Naive thymus-derived CD8-positive, alpha-beta T cell (primary cell): Measurements from ENCODE around the gene DDX55. TPM values are rescaled to one million over a fixed set of nuclear protein-coding genes. Genes with fewer than 3 reads are reported as not detected.
A peak's percentile ranks its signal among the peaks of the same experiment; 100 is the strongest.
"Not testable (repeated sequence)": the region's sequence is repeated elsewhere in the genome, so short reads cannot be mapped to it uniquely, and the experiment has no call there.

Experiments
- ATAC-seq, 2 donors: fragments of 150-1000 bp; cut with Tn5 transposase in 1 of 2; sonication (Bioruptor Pico), chemical (Tn5 transposase) in 1 of 2; 1 replicate in 1 of 2; 2 replicates in 1 of 2; pipeline ENCODE4 v1.10.0; 2021; ENCODE audit warnings: mild to moderate bottlenecking in 2 of 2, moderate library complexity in 2 of 2
- POLR2A ChIA-PET: fragments of 350-600 bp; sonication (Branson Sonifier 250); formaldehyde crosslinking; loops from one replicate; lab custom pipeline; 2021; ENCODE audit warnings: antibody characterized with exemption; lab: Charles Lee
- DNase-seq, 10 donors: peaks; one replicate each; pipeline versions ENCODE4 v3.0.0 to v3.0.0-alpha.2; 2020 to 2022
- H3K27ac Mint-ChIP-seq, 10 donors: one replicate each; pipeline ENCODE4 v1.8.0; 2020 to 2022; ENCODE audit warnings: mild to moderate bottlenecking in 10 of 10, mixed read lengths in 10 of 10, moderate library complexity in 4 of 10, inconsistent platforms in 1 of 10
- H3K27me3 Mint-ChIP-seq, 5 donors: one replicate each; pipeline ENCODE4 v1.8.0; 2021 to 2022; ENCODE audit warnings: mixed read lengths in 5 of 5
- H3K36me3 Mint-ChIP-seq, 3 donors: one replicate each; pipeline ENCODE4 v1.8.0; 2020 to 2022; ENCODE audit warnings: mixed read lengths in 3 of 3, mild to moderate bottlenecking in 2 of 3, inconsistent platforms in 1 of 3
- H3K4me1 Mint-ChIP-seq, 4 donors: one replicate each; pipeline ENCODE4 v1.8.0; 2021 to 2022; ENCODE audit warnings: mixed read lengths in 4 of 4
- H3K4me3 Mint-ChIP-seq, 10 donors: one replicate each; pipeline ENCODE4 v1.8.0; 2020 to 2022; ENCODE audit warnings: mild to moderate bottlenecking in 10 of 10, mixed read lengths in 10 of 10, moderate library complexity in 6 of 10, inconsistent platforms in 1 of 10
- H3K9me3 Mint-ChIP-seq, 9 donors: one replicate each; pipeline ENCODE4 v1.8.0; 2020 to 2022; ENCODE audit warnings: mixed read lengths in 9 of 9, mild to moderate bottlenecking in 3 of 9, inconsistent platforms in 1 of 9, moderate library complexity in 1 of 9
- polyA plus RNA-seq, 3 donors: library from polyadenylated mRNA; unstranded; fragments of 300-500 nt; fragmentation: Illumina TruSeq; gene quantifications; one replicate each; pipeline ENCODE4 v1.2.3, GENCODE V29; 2021
- total RNA-seq, 8 experiments: library from RNA in 2 of 8; stranded (reverse) in 2 of 8; gene quantifications; one replicate each; pipeline ENCODE4 v1.2.3 and lab custom pipeline; 2021 to 2026

DDX55 gene
- total and polyA plus RNA-seq, 5 experiments from 2014 or later, result 15.2 to 54.8 (median 24.1) TPM

- H3K27me3 Mint-ChIP-seq, result no peaks in the 10 kb centered on the region
- POLR2A ChIA-PET, result interaction anchor here (0.6 kb wide), 1 partner anchor 18 kb away, joined by 3 read pairs; no protein-coding TSS in a partner anchor
- H3K27ac Mint-ChIP-seq, result peak overlapping the region in 7 of 10 donors; percentile 13 to 81 (median 54)
- peaks cover 15 to 51% (median 42%) of the 10 kb centered on the region in 4 donors for H3K4me1 Mint-ChIP-seq
- H3K4me3 Mint-ChIP-seq, result peak overlapping the region in 1 of 10 donors; percentile 5
- ATAC-seq, result no peak
- H3K36me3 Mint-ChIP-seq, result peaks cover 0 to 85% (median 3%) of the 10 kb centered on the region in 3 donors
- H3K9me3 Mint-ChIP-seq, result no peaks in the 10 kb centered on the region
- no peak for DNase-seq
Observed at GRCh38 chr12:123591702-123592481, 10.0 kb upstream of the DDX55 start.

- H3K4me1 Mint-ChIP-seq, result peaks cover 15 to 32% (median 28%) of the 10 kb centered on the region in 4 donors
- no peaks in the 10 kb centered on the region for H3K27me3 Mint-ChIP-seq
- no peak overlapping the region for H3K4me3 Mint-ChIP-seq
- ATAC-seq (no peak), DNase-seq (no peak)
- no peaks in the 10 kb centered on the region for H3K9me3 Mint-ChIP-seq
- peak overlapping the region in 1 of 10 donors; percentile 18 for H3K27ac Mint-ChIP-seq
- POLR2A ChIA-PET, result no interaction called here
- H3K36me3 Mint-ChIP-seq, result peaks cover 0 to 63% (median 3%) of the 10 kb centered on the region in 3 donors
Observed at GRCh38 chr12:123595729-123596128, 6.2 kb upstream of the DDX55 start.

- no peak overlapping the region for H3K4me3 Mint-ChIP-seq
- DNase-seq, result no peak
- POLR2A ChIA-PET, result no interaction called here
Observed at GRCh38 chr12:123597100-123597499, 4.8 kb upstream of the DDX55 start.

GRCh38 chr12:123598522-123598921, 3.4 kb upstream of the DDX55 start:
- Mint-ChIP-seq H3K9me3 (no peaks in the 10 kb centered on the region), H3K27ac (peak overlapping the region in 2 of 10 donors; percentile 33 to 34), H3K27me3 (no peaks in the 10 kb centered on the region), H3K4me3 (no peak overlapping the region), H3K4me1 (peaks cover 23 to 37% (median 30%) of the 10 kb centered on the region in 4 donors), H3K36me3 (peaks cover 0 to 38% (median 0%) of the 10 kb centered on the region in 3 donors)
- ATAC-seq (no peak), DNase-seq (no peak)
- POLR2A ChIA-PET, result interaction anchor here (0.6 kb wide), 1 partner anchor 626 kb away, joined by 4 read pairs; no protein-coding TSS in a partner anchor

More at GRCh38 chr12:123597100-123597499, 4.8 kb upstream of the DDX55 start:
- H3K27me3 Mint-ChIP-seq, result no peaks in the 10 kb centered on the region
- peak overlapping the region in 2 of 10 donors; percentile 20 to 27 for H3K27ac Mint-ChIP-seq
- H3K9me3 Mint-ChIP-seq, result no peaks in the 10 kb centered on the region
- no peak for ATAC-seq
- H3K36me3 Mint-ChIP-seq, result peaks cover 0 to 49% (median 0%) of the 10 kb centered on the region in 3 donors
- peaks cover 16 to 32% (median 27%) of the 10 kb centered on the region in 4 donors for H3K4me1 Mint-ChIP-seq

GRCh38 chr12:123599310-123599709, 2.6 kb upstream of the DDX55 start:
- Mint-ChIP-seq H3K4me3 (peak overlapping the region; percentile 3 to 81 (median 48)), H3K27ac (peak overlapping the region in 9 of 10 donors; percentile 2 to 88 (median 63)), H3K4me1 (peaks cover 23 to 43% (median 34%) of the 10 kb centered on the region in 4 donors), H3K9me3 (no peaks in the 10 kb centered on the region), H3K27me3 (no peaks in the 10 kb centered on the region), H3K36me3 (peaks cover 0 to 35% (median 0%) of the 10 kb centered on the region in 3 donors)
- POLR2A ChIA-PET, result no interaction called here
- ATAC-seq, result no peak
- no peak for DNase-seq

GRCh38 chr12:123599721-123600120, 2.2 kb upstream of the DDX55 start:
- ATAC-seq (no peak), DNase-seq (no peak)
- Mint-ChIP-seq H3K27me3 (no peaks in the 10 kb centered on the region), H3K9me3 (no peaks in the 10 kb centered on the region), H3K4me1 (peaks cover 23 to 46% (median 36%) of the 10 kb centered on the region in 4 donors), H3K27ac (peak overlapping the region in 8 of 10 donors; percentile 2 to 76 (median 60)), H3K36me3 (peaks cover 0 to 34% (median 0%) of the 10 kb centered on the region in 3 donors), H3K4me3 (peak overlapping the region in 9 of 10 donors; percentile 7 to 81 (median 34))
- POLR2A ChIA-PET, result interaction anchor here (0.7 kb wide), 1 partner anchor 367 kb away, joined by 3 read pairs; the partner anchor contains the start of gene MPHOSPH9

- ATAC-seq (no peak), DNase-seq (no peak)
- H3K27me3 Mint-ChIP-seq, result no peaks in the 10 kb centered on the region
- peaks cover 17 to 55% (median 42%) of the 10 kb centered on the region in 4 donors for H3K4me1 Mint-ChIP-seq
- POLR2A ChIA-PET, result interaction anchor here (0.5 to 1.7 kb wide), 14 partner anchors 9 to 1104 kb away, joined by 3 to 10 read pairs (median 4); partner anchors contain the start of genes ATP6V0A2, EIF2B1, GTF2H3 and KNTC1
- H3K9me3 Mint-ChIP-seq, result no peaks in the 10 kb centered on the region
- peak overlapping the region; percentile 83 to 97 (median 94) for H3K27ac Mint-ChIP-seq
- peak overlapping the region; percentile 88 to 99 (median 95) for H3K4me3 Mint-ChIP-seq
- H3K36me3 Mint-ChIP-seq, result peaks cover 0 to 32% (median 2%) of the 10 kb centered on the region in 3 donors
Observed at GRCh38 chr12:123602651-123603195, 824 bp downstream of the DDX55 start.

GRCh38 chr12:123603495-123603894, 1.6 kb downstream of the DDX55 start:
- Mint-ChIP-seq H3K27ac (peak overlapping the region in 4 of 10 donors; percentile 65 to 94 (median 85)), H3K4me3 (peak overlapping the region in 8 of 10 donors; percentile 42 to 98 (median 92)), H3K4me1 (peaks cover 18 to 58% (median 44%) of the 10 kb centered on the region in 4 donors), H3K36me3 (peaks cover 0 to 37% (median 6%) of the 10 kb centered on the region in 3 donors)
- not testable (repeated sequence) for DNase-seq, H3K9me3 Mint-ChIP-seq, ATAC-seq, H3K27me3 Mint-ChIP-seq
- POLR2A ChIA-PET, result interaction anchor here (0.6 to 1.7 kb wide), 4 partner anchors 10 to 1105 kb away, joined by 3 to 8 read pairs (median 4); partner anchors contain the start of genes EIF2B1 and GTF2H3

- Mint-ChIP-seq H3K36me3 (peaks cover 0 to 77% (median 14%) of the 10 kb centered on the region in 3 donors), H3K27me3 (no peaks in the 10 kb centered on the region), H3K4me3 (no peak overlapping the region), H3K9me3 (no peaks in the 10 kb centered on the region), H3K4me1 (peaks cover 7 to 36% (median 21%) of the 10 kb centered on the region in 4 donors), H3K27ac (peak overlapping the region in 1 of 10 donors; percentile 43)
- no peak for DNase-seq
- POLR2A ChIA-PET, result interaction anchor here (0.6 kb wide), 1 partner anchor 138 kb away, joined by 5 read pairs; no protein-coding TSS in a partner anchor
- ATAC-seq, result no peak
Observed at GRCh38 chr12:123607756-123608155, 5.9 kb downstream of the DDX55 start.

- POLR2A ChIA-PET, result interaction anchor here (0.6 kb wide), 1 partner anchor 138 kb away, joined by 5 read pairs; no protein-coding TSS in a partner anchor
- DNase-seq, result no peak
- ATAC-seq, result no peak
- peaks cover 3 to 32% (median 17%) of the 10 kb centered on the region in 4 donors for H3K4me1 Mint-ChIP-seq
- H3K27ac Mint-ChIP-seq, result peak overlapping the region in 3 of 10 donors; percentile 33 to 43 (median 36)
- peaks cover 0 to 81% (median 18%) of the 10 kb centered on the region in 3 donors for H3K36me3 Mint-ChIP-seq
- H3K27me3 Mint-ChIP-seq, result no peaks in the 10 kb centered on the region
- H3K4me3 Mint-ChIP-seq, result no peak overlapping the region
- no peaks in the 10 kb centered on the region for H3K9me3 Mint-ChIP-seq
Observed at GRCh38 chr12:123608182-123608581, 6.3 kb downstream of the DDX55 start.

GRCh38 chr12:123614110-123614509, 12.2 kb downstream of the DDX55 start:
- peak overlapping the region in 1 of 10 donors; percentile 63 for H3K27ac Mint-ChIP-seq

GRCh38 chr12:123614531-123614930, 12.6 kb downstream of the DDX55 start:
- no peaks in the 10 kb centered on the region for H3K9me3 Mint-ChIP-seq
- POLR2A ChIA-PET, result interaction anchor here (0.9 kb wide), 1 partner anchor 12 kb away, joined by 4 read pairs; no protein-coding TSS in a partner anchor

More at GRCh38 chr12:123614110-123614509, 12.2 kb downstream of the DDX55 start:
- no peak overlapping the region for H3K4me3 Mint-ChIP-seq
- H3K36me3 Mint-ChIP-seq, result peaks cover 0 to 93% (median 18%) of the 10 kb centered on the region in 3 donors
- no peak for ATAC-seq
- POLR2A ChIA-PET, result interaction anchor here (0.9 kb wide), 1 partner anchor 11 kb away, joined by 4 read pairs; no protein-coding TSS in a partner anchor
- H3K27me3 Mint-ChIP-seq, result no peaks in the 10 kb centered on the region
- peaks cover 0 to 6% (median 1%) of the 10 kb centered on the region in 4 donors for H3K4me1 Mint-ChIP-seq
- H3K9me3 Mint-ChIP-seq, result no peaks in the 10 kb centered on the region
- no peak for DNase-seq

More at GRCh38 chr12:123614531-123614930, 12.6 kb downstream of the DDX55 start:
- no peaks in the 10 kb centered on the region for H3K27me3 Mint-ChIP-seq
- no peak overlapping the region for H3K27ac Mint-ChIP-seq
- DNase-seq (no peak), ATAC-seq (no peak)
- peaks cover 0 to 6% (median 1%) of the 10 kb centered on the region in 4 donors for H3K4me1 Mint-ChIP-seq
- H3K36me3 Mint-ChIP-seq, result peaks cover 0 to 93% (median 21%) of the 10 kb centered on the region in 3 donors
- H3K4me3 Mint-ChIP-seq, result no peak overlapping the region
